ENCODE measurements around the gene HSPA1B.

Gene HSPA1B

GRCh38 chr6:31878726-31879125 is 51.2 kb downstream of the HSPA1B start, which contains the start of gene SLC44A4:
Gene SLC44A4, minus strand, starts transcription at chr6:31878997. Its CDS starts 17 bp downstream, at chr6:31878980.
- TF ChIP-seq REST (IDR thresholded peaks at IDR 0.05; ENCODE audit: insufficient read depth in 1 of 2, low read depth in 2 of 2, low read length in 2 of 2): no peak
- TF ChIP-seq SIN3A (IDR thresholded peaks at IDR 0.05; ENCODE audit: borderline replicate concordance, insufficient read depth, low read length): no peak
- TF ChIP-seq TAF1 (IDR thresholded peaks at IDR 0.05; ENCODE audit: borderline replicate concordance, insufficient read depth, low read length): no peak
- TF ChIP-seq FOXP2 (optimal IDR thresholded peaks at IDR 0.05; ENCODE audit: borderline replicate concordance, extremely low read depth, extremely low read length, insufficient read depth): no peak
- no peak for TF ChIP-seq POLR2AphosphoS5 (IDR thresholded peaks at IDR 0.05; ENCODE audit: low read depth, low read length)

GRCh38 chr6:31879143-31879542 is 51.6 kb downstream of the HSPA1B start:
- TF ChIP-seq SIN3A (IDR thresholded peaks at IDR 0.05; ENCODE audit: borderline replicate concordance, insufficient read depth, low read length) (no peak), REST (IDR thresholded peaks at IDR 0.05; ENCODE audit: insufficient read depth in 1 of 2, low read depth in 2 of 2, low read length in 2 of 2) (no peak), POLR2AphosphoS5 (IDR thresholded peaks at IDR 0.05; ENCODE audit: low read depth, low read length) (no peak; the same call in 1 of the 2 replicates), FOXP2 (optimal IDR thresholded peaks at IDR 0.05; ENCODE audit: borderline replicate concordance, extremely low read depth, extremely low read length, insufficient read depth) (no peak), TAF1 (IDR thresholded peaks at IDR 0.05; ENCODE audit: borderline replicate concordance, insufficient read depth, low read length) (no peak)
